SK-N-SH (cell line): ENCODE results near the gene SRRM2. TPM values are rescaled to one million over a fixed set of nuclear protein-coding genes. Genes with fewer than 3 reads are reported as not detected.
A peak's percentile ranks its signal among the peaks of the same experiment; 100 is the strongest.

ENCODE experiments used
- CTCF ChIA-PET: fragments of 300-600, 350-600 bp; formaldehyde crosslinking; extraction: SDS; loops from one replicate; lab custom pipeline; 2021; lab: Yijun Ruan, JAX
- POLR2A ChIA-PET: fragments of 350-600 bp; sonication (Branson Sonifier 250); formaldehyde crosslinking; extraction: SDS; loops from one replicate; lab custom pipeline; 2020; ENCODE audit warnings: antibody characterized with exemption, inconsistent platforms; lab: Yijun Ruan, JAX
- DNase-seq: peaks from one replicate; pipeline ENCODE4 v3.0.0; 2012
- H2AFZ ChIP-seq: fragments of 200-600 bp; sonication (generic); 2 replicates; pipeline ENCODE4 v1.8.1; 2016; ENCODE audit warnings: antibody characterized with exemption, mild to moderate bottlenecking, low read depth
- H3F3A ChIP-seq: fragments of 200-600 bp; sonication (generic); replicated peaks from 2 replicates; pipeline ENCODE3; 2016; ENCODE audit warnings: antibody characterized with exemption, mild to moderate bottlenecking; ENCODE audit not compliant: insufficient read depth
- H3K27ac ChIP-seq, 2 experiments: fragments of 200-500 bp in 1 of 2; fragments of 200-600 bp in 1 of 2; sonication (Bioruptor generic) in 1 of 2; sonication (generic), shearing (Covaris generic) in 1 of 2; 2 replicates each; pipeline versions ENCODE4 v1.5.1 to v1.6.1; 2014 to 2016; ENCODE audit warnings: low read depth in 2 of 2, inconsistent platforms in 1 of 2, low read length in 1 of 2, mild to moderate bottlenecking in 1 of 2, mixed read lengths in 1 of 2
- H3K27me3 ChIP-seq: fragments of 200-600 bp; sonication (generic), shearing (Covaris generic); 2 replicates; pipeline ENCODE4 v1.6.1; 2016; ENCODE audit warnings: mixed run types; ENCODE audit not compliant: insufficient read depth
- H3K36me3 ChIP-seq, 2 experiments: fragments of 200-500 bp in 1 of 2; fragments of 200-600 bp in 1 of 2; sonication (Bioruptor generic) in 1 of 2; sonication (generic) in 1 of 2; replicated peaks in 1 of 2; 2 replicates each; pipeline versions ENCODE3 to v1.5.1; 2014 to 2016; ENCODE audit warnings: low read length in 1 of 2, mild to moderate bottlenecking in 1 of 2; ENCODE audit not compliant: insufficient read depth in 2 of 2, control insufficient read depth in 1 of 2
- H3K4me1 ChIP-seq, 2 experiments: fragments of 200-500 bp in 1 of 2; fragments of 200-600 bp in 1 of 2; sonication (Bioruptor generic) in 1 of 2; sonication (generic), shearing (Covaris generic) in 1 of 2; 2 replicates each; pipeline versions ENCODE4 v1.5.1 to v1.6.1; 2014 to 2016; ENCODE audit warnings: low read depth in 1 of 2, low read length in 1 of 2, mixed run types in 1 of 2; ENCODE audit not compliant: insufficient read depth in 2 of 2, control insufficient read depth in 1 of 2
- H3K4me2 ChIP-seq: fragments of 200-600 bp; sonication (generic), shearing (Covaris generic); 2 replicates; pipeline ENCODE4 v1.6.1; 2017; ENCODE audit warnings: mixed run types
- H3K4me3 ChIP-seq, 2 experiments: fragments of 200-500 bp in 1 of 2; fragments of 200-600 bp in 1 of 2; sonication (Bioruptor generic) in 1 of 2; sonication (generic), shearing (Covaris generic) in 1 of 2; 2 replicates each; pipeline versions ENCODE4 v1.5.1 to v1.8.1; 2014 to 2016; ENCODE audit warnings: low read depth in 2 of 2, inconsistent platforms in 1 of 2, low read length in 1 of 2, mild to moderate bottlenecking in 1 of 2, mixed read lengths in 1 of 2, moderate library complexity in 1 of 2
- H3K79me2 ChIP-seq: fragments of 200-600 bp; sonication (generic); 2 replicates; pipeline ENCODE4 v1.8.1; 2017; ENCODE audit warnings: mild to moderate bottlenecking; ENCODE audit not compliant: insufficient read depth
- H3K9ac ChIP-seq: fragments of 200-600 bp; sonication (generic); 2 replicates; pipeline ENCODE4 v1.6.1; 2017; ENCODE audit warnings: mixed run types
- H3K9me2 ChIP-seq: fragments of 200-600 bp; sonication (generic); 2 replicates; pipeline ENCODE4 v1.6.1; 2017; ENCODE audit warnings: mixed run types
- H3K9me3 ChIP-seq: fragments of 200-600 bp; sonication (generic); 2 replicates; pipeline ENCODE4 v1.6.1; 2017; ENCODE audit warnings: mixed run types, mild to moderate bottlenecking, moderate library complexity
- H4K20me1 ChIP-seq: fragments of 200-600 bp; sonication (generic); 2 replicates; pipeline ENCODE4 v1.6.1; 2017; ENCODE audit warnings: mild to moderate bottlenecking, mixed run types; ENCODE audit not compliant: insufficient read depth
- CHD2 ChIP-seq: fragments of 150-350 bp; IDR thresholded peaks from 2 replicates; pipeline ENCODE4 v1.6.1; 2018; ENCODE audit warnings: low read length; ENCODE audit not compliant: partially characterized antibody
- ELF1 ChIP-seq: IDR thresholded peaks from 2 replicates; pipeline ENCODE4 v1.4.0; 2012
- EP300 ChIP-seq, 2 experiments: IDR thresholded peaks; 2 replicates each; pipeline versions ENCODE4 v1.4.0 to v1.6.1; 2012; ENCODE audit warnings: borderline replicate concordance in 1 of 2, low read depth in 1 of 2, low read length in 1 of 2
- FOXJ3 ChIP-seq: sonication (generic); formaldehyde crosslinking; IDR thresholded peaks from 2 replicates; pipeline ENCODE4 v1.5.1; 2020; ENCODE audit warnings: mild to moderate bottlenecking, missing genetic modification reagents
- GATA2 ChIP-seq: sonication (generic); formaldehyde crosslinking; IDR thresholded peaks from 2 replicates; pipeline ENCODE4 v1.5.0; 2020; ENCODE audit warnings: mild to moderate bottlenecking, missing genetic modification reagents
- MEF2A ChIP-seq: IDR thresholded peaks from 2 replicates; pipeline ENCODE4 v1.4.0; 2012; ENCODE audit warnings: low read depth, borderline replicate concordance
- NRF1 ChIP-seq: IDR thresholded peaks from 2 replicates; pipeline ENCODE4 v1.6.1; 2012; ENCODE audit warnings: low read depth, mild to moderate bottlenecking, low read length
- RAD21 ChIP-seq: IDR thresholded peaks from 2 replicates; pipeline ENCODE4 v1.6.1; 2012; ENCODE audit warnings: mild to moderate bottlenecking, low read length
- RCOR1 ChIP-seq: fragments of 150-350 bp; IDR thresholded peaks from 2 replicates; pipeline ENCODE4 v1.6.1; 2017; ENCODE audit warnings: antibody characterized with exemption, low read length
- SIN3A ChIP-seq: IDR thresholded peaks from 2 replicates; pipeline ENCODE4 v1.6.1; 2012; ENCODE audit warnings: low read depth, mild to moderate bottlenecking, low read length, moderate library complexity, borderline replicate concordance
- SMC3 ChIP-seq: IDR thresholded peaks from 2 replicates; pipeline ENCODE4 v1.6.1; 2012; ENCODE audit warnings: low read depth, low read length, improper control_type of control experiment
- TAF1 ChIP-seq: IDR thresholded peaks from 2 replicates; pipeline ENCODE4 v1.6.1; 2012; ENCODE audit warnings: low read depth, mild to moderate bottlenecking, low read length, moderate library complexity, borderline replicate concordance
- TCF12 ChIP-seq: IDR thresholded peaks from 2 replicates; pipeline ENCODE4 v1.4.0; 2012
- WGBS: methylation state at CpG from one replicate; pipeline ENCODE4 v1.1.6; 2017; ENCODE audit warnings: low lambda C conversion rate; 5-methylcytosine and 5-hydroxymethylcytosine counted together
- polyA plus RNA-seq, 3 experiments: library from polyadenylated mRNA; depleted of rRNA; stranded (reverse); fragments of >200 nt; gene quantifications; 2 replicates each; pipeline ENCODE4 v1.2.3, GENCODE V29; 2012
- TF ChIP-seq, protein P1 (sequence below): IDR thresholded peaks from 2 replicates; pipeline ENCODE4 v1.4.0; 2012; ENCODE audit warnings: low read depth, borderline replicate concordance
- TF ChIP-seq, protein P2 (sequence below): fragments of 150-350 bp; IDR thresholded peaks from 2 replicates; pipeline ENCODE4 v1.6.1; 2017; ENCODE audit warnings: antibody characterized with exemption, low read length, low read depth, borderline replicate concordance
- TF ChIP-seq, protein P3 (sequence below): IDR thresholded peaks from 2 replicates; pipeline ENCODE4 v1.6.1; 2012; ENCODE audit warnings: mild to moderate bottlenecking, low read depth, low read length, moderate library complexity
- TF ChIP-seq, protein P4 (sequence below): fragments of 150-350 bp; IDR thresholded peaks from 2 replicates; pipeline ENCODE4 v1.6.1; 2016; ENCODE audit warnings: mild to moderate bottlenecking, low read depth, low read length
- TF ChIP-seq, protein P5 (sequence below): IDR thresholded peaks from 2 replicates; pipeline ENCODE4 v1.4.0; 2012; ENCODE audit warnings: low read depth

Gene SRRM2
- polyA plus RNA-seq, 1 of the 3 experiments (the other 2 are of a cell fraction), result 143 TPM

DNA sequence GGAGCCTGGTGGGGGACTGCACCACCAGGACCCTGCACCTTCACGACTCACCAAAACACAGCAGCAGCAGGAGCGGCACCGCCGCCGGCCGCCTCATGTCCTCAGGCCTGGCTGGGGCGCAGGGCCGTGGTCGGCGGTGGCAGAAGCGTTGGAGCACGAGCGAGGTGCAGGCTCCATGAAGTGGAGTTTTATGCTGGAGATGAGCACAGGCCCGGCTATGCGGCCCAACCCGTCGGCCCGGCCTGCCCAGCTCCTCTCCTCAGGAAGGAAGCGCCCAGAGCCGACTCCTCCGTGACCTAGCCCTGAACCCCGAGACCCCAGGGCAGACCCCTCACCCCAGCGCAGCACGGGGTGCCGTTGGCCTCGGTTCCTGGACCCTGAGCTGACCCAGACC, 32.4 kb upstream of the SRRM2 start, which contains the start of gene PRSS27:
TSS of gene PRSS27 (minus strand) at position 161 of the 394 bp plus-strand sequence. CDS start at position 97, 64 bp downstream.
- DNase-seq, result no peak
- Histone ChIP-seq H3K36me3 (no peaks in the 10 kb centered on the region), H3K4me3 (peak within 1 kb of the TSS; percentile 48 to 79), H3K9me3 (no peaks in the 10 kb centered on the region), H3K27me3 (no peaks in the 10 kb centered on the region), H3F3A (no peaks in the 10 kb centered on the region), H3K27ac (peak within 1 kb of the TSS; percentile 51 to 76), H3K9me2 (no peaks in the 10 kb centered on the region), H3K9ac (peak within 1 kb of the TSS; percentile 96), H2AFZ (peak within 1 kb of the TSS; percentile 90), H3K4me1 (peaks cover 3 to 11% of the 10 kb centered on the region in 2 experiments; a peak in 1 of 4 replicates), H3K79me2 (peaks cover 6% of the 10 kb centered on the region; the same call in 1 of the 2 replicates), H3K4me2 (peak within 1 kb of the TSS; percentile 88), H4K20me1 (no peaks in the 10 kb centered on the region)
- 65% methylated on average over 7 of the region's 26 CpGs for WGBS
- TF ChIP-seq, protein P1, sequence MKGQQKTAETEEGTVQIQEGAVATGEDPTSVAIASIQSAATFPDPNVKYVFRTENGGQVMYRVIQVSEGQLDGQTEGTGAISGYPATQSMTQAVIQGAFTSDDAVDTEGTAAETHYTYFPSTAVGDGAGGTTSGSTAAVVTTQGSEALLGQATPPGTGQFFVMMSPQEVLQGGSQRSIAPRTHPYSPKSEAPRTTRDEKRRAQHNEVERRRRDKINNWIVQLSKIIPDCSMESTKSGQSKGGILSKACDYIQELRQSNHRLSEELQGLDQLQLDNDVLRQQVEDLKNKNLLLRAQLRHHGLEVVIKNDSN, result no peak
- TF ChIP-seq SIN3A, result no peak
- no peak for TF ChIP-seq EP300 (IDR thresholded peaks at IDR 0.05; ENCODE audit: borderline replicate concordance in 1 of 2, low read depth in 1 of 2, low read length in 1 of 2)
- TF ChIP-seq RCOR1, result no peak
- TF ChIP-seq FOXJ3 (CRISPR knock-in tag), result no peak
- TF ChIP-seq, protein P2, sequence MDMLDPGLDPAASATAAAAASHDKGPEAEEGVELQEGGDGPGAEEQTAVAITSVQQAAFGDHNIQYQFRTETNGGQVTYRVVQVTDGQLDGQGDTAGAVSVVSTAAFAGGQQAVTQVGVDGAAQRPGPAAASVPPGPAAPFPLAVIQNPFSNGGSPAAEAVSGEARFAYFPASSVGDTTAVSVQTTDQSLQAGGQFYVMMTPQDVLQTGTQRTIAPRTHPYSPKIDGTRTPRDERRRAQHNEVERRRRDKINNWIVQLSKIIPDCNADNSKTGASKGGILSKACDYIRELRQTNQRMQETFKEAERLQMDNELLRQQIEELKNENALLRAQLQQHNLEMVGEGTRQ, result no peak
- TF ChIP-seq, protein P3, sequence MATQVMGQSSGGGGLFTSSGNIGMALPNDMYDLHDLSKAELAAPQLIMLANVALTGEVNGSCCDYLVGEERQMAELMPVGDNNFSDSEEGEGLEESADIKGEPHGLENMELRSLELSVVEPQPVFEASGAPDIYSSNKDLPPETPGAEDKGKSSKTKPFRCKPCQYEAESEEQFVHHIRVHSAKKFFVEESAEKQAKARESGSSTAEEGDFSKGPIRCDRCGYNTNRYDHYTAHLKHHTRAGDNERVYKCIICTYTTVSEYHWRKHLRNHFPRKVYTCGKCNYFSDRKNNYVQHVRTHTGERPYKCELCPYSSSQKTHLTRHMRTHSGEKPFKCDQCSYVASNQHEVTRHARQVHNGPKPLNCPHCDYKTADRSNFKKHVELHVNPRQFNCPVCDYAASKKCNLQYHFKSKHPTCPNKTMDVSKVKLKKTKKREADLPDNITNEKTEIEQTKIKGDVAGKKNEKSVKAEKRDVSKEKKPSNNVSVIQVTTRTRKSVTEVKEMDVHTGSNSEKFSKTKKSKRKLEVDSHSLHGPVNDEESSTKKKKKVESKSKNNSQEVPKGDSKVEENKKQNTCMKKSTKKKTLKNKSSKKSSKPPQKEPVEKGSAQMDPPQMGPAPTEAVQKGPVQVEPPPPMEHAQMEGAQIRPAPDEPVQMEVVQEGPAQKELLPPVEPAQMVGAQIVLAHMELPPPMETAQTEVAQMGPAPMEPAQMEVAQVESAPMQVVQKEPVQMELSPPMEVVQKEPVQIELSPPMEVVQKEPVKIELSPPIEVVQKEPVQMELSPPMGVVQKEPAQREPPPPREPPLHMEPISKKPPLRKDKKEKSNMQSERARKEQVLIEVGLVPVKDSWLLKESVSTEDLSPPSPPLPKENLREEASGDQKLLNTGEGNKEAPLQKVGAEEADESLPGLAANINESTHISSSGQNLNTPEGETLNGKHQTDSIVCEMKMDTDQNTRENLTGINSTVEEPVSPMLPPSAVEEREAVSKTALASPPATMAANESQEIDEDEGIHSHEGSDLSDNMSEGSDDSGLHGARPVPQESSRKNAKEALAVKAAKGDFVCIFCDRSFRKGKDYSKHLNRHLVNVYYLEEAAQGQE, result no peak
- no peak for TF ChIP-seq GATA2 (CRISPR knock-in tag)
- no peak for TF ChIP-seq CHD2
- no peak for TF ChIP-seq MEF2A
- TF ChIP-seq SMC3, result no peak
- no peak for TF ChIP-seq NRF1
- no peak for TF ChIP-seq TCF12
- TF ChIP-seq, protein P4, sequence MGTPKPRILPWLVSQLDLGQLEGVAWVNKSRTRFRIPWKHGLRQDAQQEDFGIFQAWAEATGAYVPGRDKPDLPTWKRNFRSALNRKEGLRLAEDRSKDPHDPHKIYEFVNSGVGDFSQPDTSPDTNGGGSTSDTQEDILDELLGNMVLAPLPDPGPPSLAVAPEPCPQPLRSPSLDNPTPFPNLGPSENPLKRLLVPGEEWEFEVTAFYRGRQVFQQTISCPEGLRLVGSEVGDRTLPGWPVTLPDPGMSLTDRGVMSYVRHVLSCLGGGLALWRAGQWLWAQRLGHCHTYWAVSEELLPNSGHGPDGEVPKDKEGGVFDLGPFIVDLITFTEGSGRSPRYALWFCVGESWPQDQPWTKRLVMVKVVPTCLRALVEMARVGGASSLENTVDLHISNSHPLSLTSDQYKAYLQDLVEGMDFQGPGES, result no peak
- TF ChIP-seq ELF1, result no peak
- no peak for TF ChIP-seq TAF1
- TF ChIP-seq RAD21, result no peak
- TF ChIP-seq, protein P5, sequence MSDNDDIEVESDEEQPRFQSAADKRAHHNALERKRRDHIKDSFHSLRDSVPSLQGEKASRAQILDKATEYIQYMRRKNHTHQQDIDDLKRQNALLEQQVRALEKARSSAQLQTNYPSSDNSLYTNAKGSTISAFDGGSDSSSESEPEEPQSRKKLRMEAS, result no peak
- ChIA-PET POLR2A (interaction anchor here (0.9 to 2.3 kb wide), 2 partner anchors 38 to 163 kb away, joined by 3 to 8 read pairs; partner anchors contain the start of genes FLYWCH2 and KCTD5), CTCF (interaction anchor here (1.1 kb wide), 2 partner anchors 10 to 207 kb away, joined by 3 to 4 read pairs; no protein-coding TSS in a partner anchor)
